ENCODE measurements around the gene GALNT17.

The GALNT17 gene

DNA sequence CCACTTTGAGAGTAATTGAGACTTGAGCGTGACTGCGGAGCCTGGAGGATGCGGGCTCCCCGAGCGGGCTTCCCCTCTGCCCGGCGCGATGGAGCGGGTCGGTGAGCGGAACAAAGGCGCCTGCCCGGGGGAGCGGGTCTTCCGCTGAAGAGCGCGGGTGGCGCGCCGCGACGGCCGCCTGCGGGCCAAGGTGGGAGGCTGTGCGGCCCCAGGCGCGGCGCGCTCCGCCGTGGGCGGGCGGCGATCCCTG is at the start of gene GALNT17:
GALNT17 (plus strand) TSS at position 18 of the 250 bp plus-strand sequence.
- no peak for DNase-seq (ENCODE audit: low read depth)

DNA sequence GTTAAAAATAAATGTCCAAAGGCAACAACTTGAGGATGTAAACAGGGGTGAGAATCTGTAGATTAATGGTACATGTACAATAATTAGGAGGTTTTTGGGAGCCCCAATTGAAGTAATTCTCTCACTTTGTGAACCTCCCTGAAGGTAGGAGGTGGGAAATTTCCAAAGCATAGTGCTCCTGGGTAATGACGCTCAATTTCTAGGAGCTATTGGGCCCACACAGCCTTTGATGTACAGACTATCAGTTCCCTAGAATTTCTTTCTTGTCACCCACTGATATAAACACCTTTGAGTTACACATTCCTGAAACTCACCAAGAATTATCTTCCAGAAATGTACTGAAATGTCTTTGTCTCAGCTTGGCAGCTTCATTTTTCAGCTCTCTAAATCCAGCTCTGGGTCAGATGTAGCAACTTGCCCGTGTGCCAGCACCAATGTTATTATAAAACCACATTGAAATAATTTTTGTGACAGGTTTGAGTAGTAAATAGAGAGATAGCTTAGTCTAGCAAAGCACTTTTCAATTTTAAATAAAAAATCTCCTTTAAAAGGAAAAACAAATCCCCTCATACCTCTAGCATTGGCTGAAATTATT is 36.6 kb upstream of the GALNT17 start:
- DNase-seq (ENCODE audit: low read depth) = no peak

GRCh38 chr7:71096351-71096750 is 35.6 kb upstream of the GALNT17 start:
- DNase-seq (ENCODE audit: low read depth) = no peak

DNA sequence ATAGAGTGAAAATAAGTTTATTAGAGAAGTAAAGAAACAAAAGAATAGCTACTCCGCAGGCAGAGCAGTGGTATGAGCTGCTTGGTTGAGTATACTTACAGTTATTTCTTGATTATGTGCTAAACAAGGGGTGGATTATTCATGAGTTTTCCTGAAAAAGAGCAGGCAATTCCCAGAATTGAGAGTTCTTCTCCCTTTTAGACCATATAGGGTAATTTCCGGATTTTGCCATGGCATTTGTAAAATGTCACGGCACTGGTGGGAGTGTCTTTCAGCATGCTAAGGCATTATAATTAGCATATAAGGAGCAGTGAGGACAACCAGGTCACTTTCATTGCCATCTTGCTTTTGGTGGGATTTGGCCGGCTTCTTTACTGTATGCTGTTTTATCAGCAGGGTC is 25.7 kb upstream of the GALNT17 start:
- no peak for DNase-seq (ENCODE audit: low read depth)

DNA sequence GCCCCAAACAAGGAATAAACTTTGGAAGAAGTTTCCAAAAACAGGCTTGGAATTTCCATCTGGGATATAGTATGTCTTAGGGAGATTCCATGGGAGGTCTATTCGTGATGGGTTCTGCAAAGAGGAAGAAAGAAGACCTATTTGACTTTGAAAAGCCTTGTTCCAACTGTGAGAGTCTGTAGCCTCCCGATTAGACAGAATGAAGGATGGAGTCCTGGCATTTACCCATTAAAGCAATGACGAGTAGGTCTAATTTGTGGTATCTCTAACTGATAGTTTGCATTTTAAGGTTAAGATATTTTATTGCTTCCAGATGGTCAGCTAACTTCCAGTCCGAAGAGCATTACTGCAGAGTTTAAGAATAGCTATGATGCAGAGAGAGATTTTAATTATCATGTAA is 19.5 kb upstream of the GALNT17 start:
- DNase-seq (ENCODE audit: low read depth) = no peak

DNA sequence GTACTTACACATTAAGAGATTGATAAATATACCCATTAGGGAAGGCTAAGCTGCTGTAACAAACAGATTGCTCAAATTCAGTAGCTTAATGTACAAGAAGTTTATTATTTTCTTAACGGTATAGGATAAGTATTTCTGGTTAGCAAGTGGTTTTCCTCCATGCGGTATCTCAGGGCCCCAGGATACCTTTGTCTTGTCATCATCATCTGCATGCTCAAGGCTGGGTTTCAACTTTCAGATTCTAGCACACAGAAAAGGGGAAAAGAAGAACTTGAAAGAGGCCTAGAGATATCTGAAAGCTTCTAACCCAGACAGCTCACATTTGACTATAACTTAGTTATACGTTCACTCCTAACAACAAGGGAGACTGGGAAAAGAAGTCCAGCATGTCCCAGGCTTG is 11.8 kb upstream of the GALNT17 start:
- DNase-seq (ENCODE audit: low read depth) = no peak

DNA sequence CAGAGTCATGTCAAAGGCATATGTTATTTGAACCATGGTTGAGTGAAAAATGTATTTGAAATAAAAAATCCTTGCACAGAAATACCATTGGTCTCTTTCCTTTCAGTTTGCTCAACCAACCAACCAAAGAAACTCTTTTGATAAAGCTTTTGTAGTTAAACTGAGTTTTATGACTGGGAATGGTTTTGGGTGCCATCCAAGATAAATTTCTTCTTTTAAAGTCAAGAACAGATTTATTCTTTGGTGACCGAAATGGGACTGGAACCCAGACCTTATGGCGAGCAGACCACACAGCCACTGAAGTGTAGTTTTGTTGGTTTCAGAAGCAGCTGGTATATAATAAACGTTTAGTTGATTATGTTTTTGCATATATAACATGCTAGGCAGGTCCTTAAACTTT is 2.8 kb upstream of the GALNT17 start:
- DNase-seq (ENCODE audit: low read depth) = no peak

GRCh38 chr7:71130031-71130679 is 1.8 kb upstream of the GALNT17 start:
- no peak for DNase-seq (ENCODE audit: low read depth)

DNA sequence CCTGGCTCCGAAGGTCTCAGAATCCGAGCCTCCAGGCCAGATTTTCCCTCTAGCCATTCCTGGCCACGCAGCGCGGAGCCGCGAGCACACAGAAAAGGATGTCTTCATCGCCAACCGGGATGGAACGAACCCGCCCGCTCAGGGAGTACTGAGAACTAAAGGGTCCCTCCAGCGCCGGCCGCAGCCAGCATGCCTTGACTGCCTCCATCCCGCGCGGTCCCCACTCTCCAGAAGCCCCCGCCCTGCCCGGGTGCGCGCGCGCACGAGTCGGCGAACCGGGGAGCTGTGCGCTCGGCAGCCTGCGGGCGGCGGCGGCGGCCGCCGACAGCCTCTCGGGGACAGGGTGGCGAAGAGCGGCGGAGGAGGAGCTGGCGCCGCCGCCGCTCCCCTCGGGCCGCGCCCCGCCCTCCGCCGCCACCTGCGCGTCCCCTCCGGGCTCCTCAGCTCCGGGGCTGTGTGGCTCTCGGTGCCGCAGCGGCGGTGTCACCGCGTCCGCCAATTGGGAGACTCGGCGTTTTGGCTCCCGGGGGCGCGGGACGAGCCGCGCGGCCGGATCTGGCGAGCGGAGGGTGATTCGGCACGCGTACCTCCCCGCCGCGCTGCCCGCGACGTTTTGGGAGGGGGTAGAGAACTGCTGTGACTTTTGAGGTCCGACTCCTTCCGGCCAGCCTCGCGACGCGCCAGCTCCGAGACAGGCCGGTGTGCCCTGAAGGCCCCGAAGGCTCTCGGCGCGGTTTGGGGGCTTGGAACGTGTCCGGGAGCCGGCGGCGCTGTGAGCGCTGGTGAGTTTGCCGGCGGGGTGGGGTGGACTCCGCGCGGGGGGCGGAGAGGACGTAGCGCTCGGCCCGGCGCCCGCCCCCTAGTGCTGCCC is 453 bp upstream of the GALNT17 start:
- no peak for DNase-seq (ENCODE audit: low read depth)

- no peak for DNase-seq (ENCODE audit: low read depth)
Observed at GRCh38 chr7:71132377-71133231, 660 bp downstream of the GALNT17 start.

DNA sequence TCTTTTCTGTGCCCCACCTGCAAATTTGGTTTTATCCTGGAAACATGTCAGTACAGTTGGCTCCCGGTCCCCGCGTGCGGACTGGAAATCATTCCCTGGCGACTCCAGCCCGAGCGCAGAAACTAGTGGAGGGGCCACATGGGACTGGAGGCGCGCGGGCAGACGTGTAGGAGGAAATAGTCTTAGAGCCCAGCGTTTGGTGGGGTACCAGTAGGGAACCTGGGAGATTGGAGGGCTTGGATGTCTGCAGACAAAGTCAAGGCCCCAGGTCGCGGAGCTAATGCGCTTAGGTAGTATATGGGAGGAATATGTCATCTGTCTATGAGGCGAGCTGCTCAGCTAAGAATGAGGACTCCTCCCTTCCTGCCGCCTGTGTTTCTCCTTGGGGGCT is 1.3 kb downstream of the GALNT17 start:
- no peak for DNase-seq (ENCODE audit: low read depth)

DNA sequence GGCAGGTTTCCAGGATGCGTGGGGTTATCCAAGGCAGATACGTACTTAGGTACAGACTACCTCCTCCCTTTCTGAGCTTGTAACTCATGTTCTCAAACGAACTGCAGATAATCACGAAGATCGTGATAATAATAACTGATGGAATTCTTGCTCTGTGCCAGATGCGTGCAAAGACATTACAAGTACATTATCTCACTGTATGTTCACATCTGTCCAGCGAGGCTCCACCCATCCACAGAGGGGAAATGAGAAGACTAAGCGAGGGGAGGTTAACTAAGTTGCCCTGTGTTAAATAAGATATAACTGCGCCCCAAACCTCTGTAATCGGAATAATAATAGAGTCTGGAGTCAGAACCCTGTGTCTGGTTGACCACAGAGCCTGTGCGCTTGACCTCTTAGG is 1.9 kb downstream of the GALNT17 start:
- no peak for DNase-seq (ENCODE audit: low read depth)

DNA sequence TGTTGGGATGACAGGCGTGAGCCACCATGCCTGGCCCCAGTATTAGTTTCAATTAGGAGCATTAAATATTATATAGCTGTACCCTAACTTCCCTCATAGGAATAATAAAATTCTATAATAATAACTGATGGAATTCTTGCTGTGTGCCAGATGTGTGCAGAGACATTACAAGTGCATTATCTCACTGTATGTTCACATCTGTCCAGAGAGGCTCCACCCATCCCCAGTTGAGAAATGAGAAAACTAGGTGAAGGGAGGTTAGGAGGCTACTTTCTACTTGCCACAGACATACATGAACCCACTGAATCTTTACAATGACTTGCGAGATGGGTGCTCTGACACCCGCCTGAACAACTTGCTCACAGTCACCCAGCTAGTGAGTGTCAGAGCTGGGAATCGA is 3.2 kb downstream of the GALNT17 start:
- DNase-seq (ENCODE audit: low read depth) = no peak

DNA sequence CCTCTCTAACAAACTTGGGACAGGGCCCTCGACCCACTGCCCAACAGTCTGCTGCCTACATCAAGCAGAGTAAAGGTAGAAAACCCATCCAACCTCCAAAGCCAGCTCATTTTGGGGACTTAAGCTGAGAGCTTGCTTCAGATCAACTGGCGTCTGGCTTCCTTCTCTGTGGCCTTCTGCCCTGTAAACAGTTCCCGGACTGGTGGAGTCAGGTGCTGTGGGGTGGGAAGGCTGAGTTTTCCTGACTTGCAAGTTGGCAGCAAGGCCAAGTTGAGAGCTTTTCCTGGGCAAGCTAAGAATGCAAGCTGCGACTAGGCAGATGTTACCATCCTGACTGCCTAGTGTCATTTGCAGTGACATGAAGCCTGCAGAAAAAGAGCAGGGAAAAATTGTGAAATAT is 3.7 kb downstream of the GALNT17 start:
- no peak for DNase-seq (ENCODE audit: low read depth)

DNA sequence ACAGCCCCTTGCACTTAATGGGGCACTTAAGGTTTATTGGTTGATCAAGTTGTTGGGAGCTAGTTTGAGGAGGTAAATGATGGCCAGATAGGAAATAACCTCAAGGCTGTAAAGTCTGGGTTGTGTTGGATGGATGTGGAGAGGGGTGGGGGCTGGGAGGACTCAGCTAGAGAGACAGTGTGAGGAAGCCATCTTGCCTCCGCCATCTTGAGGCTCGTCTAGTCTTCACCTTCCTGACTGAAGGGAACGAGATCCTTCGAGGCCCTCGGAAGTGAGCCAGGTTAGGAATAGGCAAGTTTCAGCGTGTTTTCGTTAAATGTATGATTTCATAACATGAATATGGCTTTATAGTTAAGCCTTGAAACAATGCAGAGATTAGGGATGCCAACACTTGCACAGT is 5.5 kb downstream of the GALNT17 start:
- no peak for DNase-seq (ENCODE audit: low read depth)

DNA sequence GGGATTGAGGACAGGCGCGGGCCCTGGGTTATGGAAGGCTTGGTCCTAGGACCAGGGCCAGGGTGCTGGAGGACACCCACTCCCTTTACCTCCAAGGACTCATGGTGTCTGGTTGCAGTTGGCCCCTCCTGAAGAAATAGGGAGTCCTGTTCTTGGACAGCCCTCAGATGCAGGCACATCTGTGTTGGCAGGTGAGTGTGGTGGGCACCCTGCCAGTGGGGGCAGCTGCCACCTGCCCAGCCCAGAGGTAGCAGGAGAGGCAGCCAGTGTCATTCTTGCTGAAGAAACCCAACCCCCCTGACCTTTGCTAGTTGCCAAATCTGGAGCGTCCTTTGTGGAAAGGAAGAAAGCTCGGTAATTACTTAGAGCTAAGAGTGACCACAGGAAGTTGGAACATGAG is 8.3 kb downstream of the GALNT17 start:
- no peak for DNase-seq (ENCODE audit: low read depth)

GRCh38 chr7:71144963-71145362 is 13.0 kb downstream of the GALNT17 start:
- no peak for DNase-seq (ENCODE audit: low read depth)

DNA sequence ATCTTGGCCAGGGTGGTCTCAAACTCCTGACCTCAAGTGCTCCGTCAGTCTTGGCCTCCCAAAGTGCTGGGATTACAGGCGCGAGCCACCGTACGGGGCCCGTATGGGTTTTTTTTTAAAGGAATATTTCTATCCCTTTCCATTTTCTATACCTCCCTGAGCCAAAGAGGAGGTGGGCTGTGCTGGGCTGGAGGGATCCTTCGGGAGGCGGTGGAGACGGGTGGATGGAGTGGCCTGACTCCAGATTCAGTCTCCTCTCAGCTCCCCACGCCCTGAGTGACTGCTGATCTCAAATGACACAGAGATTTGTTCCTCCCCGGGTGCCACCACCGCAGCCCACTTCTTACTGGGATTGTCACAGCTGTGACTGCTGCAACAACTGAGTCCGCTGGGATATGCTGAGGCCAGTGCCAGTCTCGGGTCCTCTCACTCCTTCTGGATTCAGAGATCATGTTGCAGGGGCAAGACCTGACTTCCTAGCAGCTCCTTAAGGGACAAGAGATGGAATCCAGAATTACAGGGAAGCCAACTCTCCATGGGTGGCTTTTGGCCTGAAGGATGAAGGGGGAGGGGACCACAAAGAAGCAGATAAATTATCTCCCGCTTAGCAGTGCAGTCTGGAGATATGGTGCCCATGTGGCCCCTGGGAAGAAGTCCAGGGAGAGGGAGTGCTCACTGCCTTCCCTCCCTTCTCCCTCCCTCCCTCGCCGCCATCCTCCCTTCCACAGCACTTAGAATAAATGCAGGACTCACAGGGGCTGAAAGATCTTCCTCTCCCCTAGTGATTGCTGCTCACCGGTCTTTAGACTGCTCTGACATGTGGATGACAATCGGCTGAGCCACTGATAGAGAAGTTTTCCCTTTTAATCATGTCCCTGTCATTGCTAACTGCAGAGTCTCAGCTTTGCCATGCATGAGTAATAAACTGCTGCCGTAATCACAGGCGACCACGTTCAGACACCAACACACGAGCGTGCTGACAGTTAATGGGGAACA is 14.3 kb downstream of the GALNT17 start:
- DNase-seq (ENCODE audit: low read depth) = no peak

GRCh38 chr7:71148098-71148497 is 16.2 kb downstream of the GALNT17 start:
- DNase-seq (ENCODE audit: low read depth) = no peak

DNA sequence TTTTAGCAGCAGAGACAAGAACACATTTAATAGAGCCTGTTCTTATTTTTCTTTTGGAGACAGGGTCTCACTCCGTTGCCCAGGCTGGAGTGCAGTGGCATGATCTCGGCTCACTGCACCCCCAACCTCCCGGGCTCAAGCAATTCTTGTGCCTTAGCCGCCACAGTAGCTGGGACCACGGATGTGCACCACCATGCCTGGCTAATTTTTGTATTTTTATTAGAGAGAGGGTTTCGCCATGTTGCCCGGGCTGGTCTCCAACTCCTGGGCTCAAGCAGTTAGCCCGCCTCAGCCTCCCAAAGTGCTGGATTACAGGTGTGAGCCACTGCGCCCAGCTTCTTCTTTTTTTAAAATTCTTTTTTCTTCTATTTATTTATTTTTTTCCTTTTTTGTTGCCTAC is 23.3 kb downstream of the GALNT17 start:
- no peak for DNase-seq (ENCODE audit: low read depth)

GRCh38 chr7:71157757-71158156 is 25.8 kb downstream of the GALNT17 start:
- DNase-seq (ENCODE audit: low read depth) = no peak
